Liver (tissue), 9 donors: Measurements from ENCODE around the gene QRICH1. TPM values are rescaled to one million over a fixed set of nuclear protein-coding genes. Genes with fewer than 3 reads are reported as not detected.

Experiments
- DNase-seq: peaks from one replicate; pipeline ENCODE4 v3.0.0-alpha.2; 2017; ENCODE audit warnings: low spot score
- H3K27ac ChIP-seq, 2 donors: one replicate each; pipeline ENCODE4 v1.7.0; 2013; ENCODE audit warnings: inconsistent platforms in 2 of 2, low read length in 2 of 2, control low read depth in 1 of 2, low read depth in 1 of 2, mild to moderate bottlenecking in 1 of 2
- H3K27me3 ChIP-seq, 4 donors: one replicate each; pipeline versions ENCODE4 v1.6.1 to v1.7.0; 2013; ENCODE audit warnings: low read length in 3 of 4, inconsistent platforms in 1 of 4, mild to moderate bottlenecking in 1 of 4, moderate library complexity in 1 of 4; ENCODE audit not compliant: control insufficient read depth in 4 of 4, insufficient read depth in 4 of 4
- H3K36me3 ChIP-seq, 4 donors: one replicate each; pipeline versions ENCODE4 v1.6.1 to v1.7.0; 2013; ENCODE audit warnings: low read length in 3 of 4, mild to moderate bottlenecking in 3 of 4, low read depth in 1 of 4, moderate library complexity in 1 of 4; ENCODE audit not compliant: control insufficient read depth in 4 of 4, insufficient read depth in 3 of 4
- H3K4me1 ChIP-seq, 4 donors: one replicate each; pipeline versions ENCODE4 v1.6.1 to v1.7.0; 2013; ENCODE audit warnings: low read length in 3 of 4, mild to moderate bottlenecking in 3 of 4, moderate library complexity in 1 of 4; ENCODE audit not compliant: control insufficient read depth in 4 of 4, insufficient read depth in 4 of 4
- H3K4me3 ChIP-seq, 3 donors: one replicate each; pipeline versions ENCODE4 v1.6.1 to v1.7.0; 2013; ENCODE audit warnings: low read length in 3 of 3, control low read depth in 1 of 3, low read depth in 1 of 3, mild to moderate bottlenecking in 1 of 3
- H3K9ac ChIP-seq, 2 donors: one replicate each; pipeline ENCODE4 v1.7.0; 2013; ENCODE audit warnings: low read length in 2 of 2, mild to moderate bottlenecking in 2 of 2, moderate library complexity in 2 of 2, control low read depth in 1 of 2, low read depth in 1 of 2
- H3K9me3 ChIP-seq, 4 donors: one replicate each; pipeline versions ENCODE4 v1.6.1 to v1.7.0; 2013; ENCODE audit warnings: low read length in 3 of 4; ENCODE audit not compliant: control insufficient read depth in 4 of 4
- ATF3 ChIP-seq: IDR thresholded peaks from 2 replicates; pipeline ENCODE4 v1.6.1; 2016; ENCODE audit warnings: antibody characterized with exemption
- CTCF ChIP-seq: fragments of 150-350 bp; IDR thresholded peaks from 2 replicates; pipeline ENCODE4 v1.5.1; 2017; ENCODE audit warnings: improper control_type of control experiment, low read depth, low read length; ENCODE audit not compliant: missing input control
- EGR1 ChIP-seq, 2 donors: IDR thresholded peaks; 2 replicates each; pipeline ENCODE4 v1.6.1; 2016 to 2018; ENCODE audit warnings: antibody characterized with exemption in 2 of 2, low read depth in 2 of 2
- FOXA1 ChIP-seq: IDR thresholded peaks from 2 replicates; pipeline ENCODE4 v1.6.1; 2016; ENCODE audit warnings: antibody characterized with exemption
- FOXA2 ChIP-seq: IDR thresholded peaks from 2 replicates; pipeline ENCODE4 v1.6.1; 2016; ENCODE audit warnings: antibody characterized with exemption
- GABPA ChIP-seq, 2 donors: IDR thresholded peaks in 1 of 2; conservative IDR thresholded peaks in 1 of 2; 2 replicates each; pipeline ENCODE4 v1.6.1; 2016; ENCODE audit warnings: antibody characterized with exemption in 2 of 2, mild to moderate bottlenecking in 1 of 2, moderate library complexity in 1 of 2
- HNF4A ChIP-seq, 2 donors: conservative IDR thresholded peaks; 2 replicates each; pipeline ENCODE4 v1.6.1; 2016; ENCODE audit warnings: antibody characterized with exemption in 2 of 2, mild to moderate bottlenecking in 2 of 2
- HNF4G ChIP-seq: IDR thresholded peaks from 2 replicates; pipeline ENCODE4 v1.6.1; 2016; ENCODE audit warnings: antibody characterized with exemption
- JUND ChIP-seq, 2 donors: IDR thresholded peaks; 2 replicates each; pipeline ENCODE4 v1.6.1; 2016; ENCODE audit warnings: antibody characterized with exemption in 2 of 2
- MAX ChIP-seq: IDR thresholded peaks from 2 replicates; pipeline ENCODE4 v1.6.1; 2016; ENCODE audit warnings: antibody characterized with exemption
- NR2F2 ChIP-seq: IDR thresholded peaks from 2 replicates; pipeline ENCODE4 v1.6.1; 2016; ENCODE audit warnings: antibody characterized with exemption
- REST ChIP-seq: IDR thresholded peaks from 2 replicates; pipeline ENCODE4 v1.6.1; 2016; ENCODE audit warnings: antibody characterized with exemption, mild to moderate bottlenecking
- RXRA ChIP-seq, 2 donors: IDR thresholded peaks; 2 replicates each; pipeline ENCODE4 v1.6.1; 2017 to 2018; ENCODE audit warnings: antibody characterized with exemption in 2 of 2, mild to moderate bottlenecking in 1 of 2
- TAF1 ChIP-seq: conservative IDR thresholded peaks from 2 replicates; pipeline ENCODE4 v1.6.1; 2016; ENCODE audit warnings: antibody characterized with exemption, mild to moderate bottlenecking
- YY1 ChIP-seq: IDR thresholded peaks from 2 replicates; pipeline ENCODE4 v1.6.1; 2016; ENCODE audit warnings: antibody characterized with exemption, mild to moderate bottlenecking
- ZBTB33 ChIP-seq: IDR thresholded peaks from 2 replicates; pipeline ENCODE4 v1.6.1; 2016; ENCODE audit warnings: antibody characterized with exemption
- WGBS: extraction: QIAGEN DNeasy Blood & Tissue Kit; methylation state at CpG from one replicate; pipeline ENCODE4 v1.1.7; 2013; 5-methylcytosine and 5-hydroxymethylcytosine counted together
- polyA plus RNA-seq, 2 donors: library from polyadenylated mRNA; stranded (reverse) in 1 of 2; unstranded in 1 of 2; fragments of 200-250 nt in 1 of 2; fragments of >200 nt in 1 of 2; fragmentation: Nextera tagmentation in 1 of 2; extraction: Ambion mirVana in 1 of 2; gene quantifications; one replicate each; pipeline versions ENCODE4 v1.2.1 to v1.2.3, GENCODE V29; 2013 to 2015
- total RNA-seq, 2 donors: library from RNA; depleted of rRNA; stranded (reverse); fragments of >200 nt; gene quantifications; one replicate each; pipeline ENCODE4 v1.2.3, GENCODE V29; 2014
- donor health status: healthy.
- donor health status: healthy.
- donor health status: healthy.
- donor health status: healthy.
- donor health status: healthy.

Gene QRICH1
- total and polyA plus RNA-seq, 4 donors = 17.3 to 35.1 (median 25.7) TPM

GRCh38 chr3:49079270-49079669, 14.6 kb downstream of the QRICH1 start:
- H3K4me1 ChIP-seq = peaks cover 0 to 5% (median 0%) of the 10 kb centered on the region in 4 donors
- H3K4me3 ChIP-seq = no peak overlapping the region
- 95% methylated on average over 2 of the region's 2 CpGs for WGBS
- H3K27ac ChIP-seq = no peak overlapping the region
- no peak for DNase-seq
- no peaks in the 10 kb centered on the region for H3K27me3 ChIP-seq
- H3K36me3 ChIP-seq = peaks cover 12 to 29% (median 20%) of the 10 kb centered on the region in 4 donors
- H3K9me3 ChIP-seq = no peaks in the 10 kb centered on the region
- TF ChIP-seq RXRA (IDR thresholded peaks at IDR 0.05) (no peak), FOXA1 (no peak), CTCF (no peak)
- no peak overlapping the region for H3K9ac ChIP-seq

GRCh38 chr3:49076646-49077045, 17.2 kb downstream of the QRICH1 start:
- H3K4me3 ChIP-seq = no peak overlapping the region
- H3K9ac ChIP-seq = no peak overlapping the region
- WGBS = 94% methylated on average over 4 of the region's 4 CpGs
- TF ChIP-seq HNF4G (no peak), MAX (no peak), FOXA1 (no peak), NR2F2 (no peak), ATF3 (no peak), EGR1 (IDR thresholded peaks at IDR 0.05; ENCODE audit: low read depth in 2 of 2) (no peak), RXRA (IDR thresholded peaks at IDR 0.05) (no peak), GABPA (IDR thresholded peaks at IDR 0.05 in 1 of 2, conservative IDR thresholded peaks at IDR 0.05 in 1 of 2) (no peak), JUND (IDR thresholded peaks at IDR 0.05) (no peak)
- H3K36me3 ChIP-seq = peaks cover 15 to 53% (median 35%) of the 10 kb centered on the region in 4 donors
- H3K4me1 ChIP-seq = peaks cover 0 to 5% (median 0%) of the 10 kb centered on the region in 4 donors
- no peak for DNase-seq
- no peaks in the 10 kb centered on the region for H3K27me3 ChIP-seq
- no peak overlapping the region for H3K27ac ChIP-seq
- no peaks in the 10 kb centered on the region for H3K9me3 ChIP-seq

- Histone ChIP-seq H3K9ac (no peak overlapping the region), H3K4me1 (peaks cover 0 to 5% (median 0%) of the 10 kb centered on the region in 4 donors), H3K36me3 (peaks cover 15 to 58% (median 37%) of the 10 kb centered on the region in 4 donors), H3K27me3 (no peaks in the 10 kb centered on the region), H3K4me3 (no peak overlapping the region), H3K9me3 (no peaks in the 10 kb centered on the region), H3K27ac (no peak overlapping the region)
- no peak for DNase-seq
- 97% methylated on average over 13 of the region's 13 CpGs for WGBS
- TF ChIP-seq ATF3 (no peak), CTCF (no peak), MAX (no peak), YY1 (no peak), FOXA1 (no peak), JUND (IDR thresholded peaks at IDR 0.05) (no peak), ZBTB33 (no peak), RXRA (IDR thresholded peaks at IDR 0.05) (no peak), HNF4G (no peak), FOXA2 (no peak), GABPA (IDR thresholded peaks at IDR 0.05 in 1 of 2, conservative IDR thresholded peaks at IDR 0.05 in 1 of 2) (no peak), TAF1 (no peak), NR2F2 (no peak), HNF4A (conservative IDR thresholded peaks at IDR 0.05) (no peak), REST (no peak)
Observed at GRCh38 chr3:49076116-49076515, 17.8 kb downstream of the QRICH1 start.
